HG03064 (cell line): ENCODE results near the gene DOK3.

Experiments
- ATAC-seq: cut with Tn5 transposase; IDR thresholded peaks from one replicate; pipeline ENCODE4 v1.9.1; 2021; ENCODE audit warnings: low read depth; ENCODE audit not compliant: unreplicated experiment

The DOK3 gene

GRCh38 chr5:177509381-177509951, at the start of gene DOK3:
Gene DOK3, minus strand, starts transcription at chr5:177509826. Its CDS starts 286 bp downstream, at chr5:177509540.
- no peak for ATAC-seq

- no peak for ATAC-seq
Observed at GRCh38 chr5:177557796-177558195, 48.2 kb upstream of the DOK3 start.

GRCh38 chr5:177557041-177557647, 47.5 kb upstream of the DOK3 start:
- no peak for ATAC-seq

- no peak for ATAC-seq
Observed at GRCh38 chr5:177555665-177556064, 46.0 kb upstream of the DOK3 start.

GRCh38 chr5:177555228-177555627, 45.6 kb upstream of the DOK3 start:
- no peak for ATAC-seq

GRCh38 chr5:177554474-177555111, 45.0 kb upstream of the DOK3 start, which contains the start of gene FAM193B:
Gene FAM193B, minus strand, starts transcription at chr5:177554563. Its CDS starts 105 bp downstream, at chr5:177554458.
- peak; percentile 92 for ATAC-seq

GRCh38 chr5:177553671-177554429, 44.2 kb upstream of the DOK3 start:
- peak; percentile 40 for ATAC-seq

- no peak for ATAC-seq
Observed at GRCh38 chr5:177552839-177553455, 43.3 kb upstream of the DOK3 start.

GRCh38 chr5:177550122-177550521, 40.5 kb upstream of the DOK3 start:
- ATAC-seq: no peak

GRCh38 chr5:177548495-177548894, 38.9 kb upstream of the DOK3 start:
- ATAC-seq: no peak

GRCh38 chr5:177547736-177548135, 38.1 kb upstream of the DOK3 start:
- ATAC-seq: no peak

GRCh38 chr5:177546258-177546741, 36.7 kb upstream of the DOK3 start:
- ATAC-seq: no peak

- ATAC-seq: no peak
Observed at GRCh38 chr5:177545487-177546257, 36.0 kb upstream of the DOK3 start.

GRCh38 chr5:177542816-177543465, 33.3 kb upstream of the DOK3 start:
- no peak for ATAC-seq

- ATAC-seq: no peak
Observed at GRCh38 chr5:177540438-177540837, 30.8 kb upstream of the DOK3 start.

GRCh38 chr5:177539411-177539810, 29.8 kb upstream of the DOK3 start:
- no peak for ATAC-seq

GRCh38 chr5:177538876-177539275, 29.2 kb upstream of the DOK3 start:
- ATAC-seq: no peak

- ATAC-seq: no peak
Observed at GRCh38 chr5:177537389-177538361, 28.0 kb upstream of the DOK3 start.
